GM12892 (cell line): ENCODE measurements around the gene RAP1GAP2.

Experiments used
- POLR2A ChIP-seq: IDR thresholded peaks from 2 replicates; pipeline ENCODE4 v1.6.1; 2011; ENCODE audit warnings: low read depth, low read length, control low read depth
- POLR2AphosphoS5 ChIP-seq: IDR thresholded peaks from 2 replicates; pipeline ENCODE4 v1.6.1; 2011; ENCODE audit warnings: low read depth, low read length, control low read depth
- TAF1 ChIP-seq: IDR thresholded peaks from 2 replicates; pipeline ENCODE4 v1.6.1; 2011; ENCODE audit warnings: low read depth, mild to moderate bottlenecking, control low read depth, low read length, borderline replicate concordance

DNA sequence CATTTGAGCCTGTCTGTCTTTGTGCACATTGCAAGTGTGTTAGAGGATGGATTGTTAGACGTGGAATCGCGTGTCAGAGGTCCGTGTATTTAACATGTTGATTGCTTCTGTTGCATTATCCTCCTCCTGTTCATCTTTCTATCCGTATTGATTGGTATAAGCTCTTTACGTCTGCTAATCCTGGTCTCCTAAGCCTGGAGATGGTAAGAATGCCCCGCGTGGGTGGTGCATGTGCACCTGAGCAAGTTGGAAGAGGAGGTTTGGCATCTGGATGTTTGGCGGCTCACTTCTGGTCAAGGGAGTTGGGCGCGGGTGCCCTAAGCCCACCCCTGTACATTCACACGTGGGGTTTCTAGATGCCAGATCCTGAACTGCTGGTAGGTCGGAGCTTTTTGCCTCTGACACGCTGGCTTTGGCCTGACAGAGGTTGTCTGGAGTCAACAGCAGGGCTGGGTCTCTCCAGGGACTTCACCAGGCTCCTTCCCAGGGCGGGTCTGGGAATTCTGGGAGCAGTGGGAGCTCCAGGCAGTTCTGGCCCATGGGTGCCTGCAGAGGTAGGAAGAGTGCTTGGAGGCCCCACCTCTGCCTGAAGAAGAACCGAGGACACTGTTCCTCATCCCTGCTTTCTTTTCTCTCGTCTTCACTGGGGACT lies 159.8 kb downstream of the RAP1GAP2 start:
- TF ChIP-seq POLR2A (no peak), POLR2AphosphoS5 (no peak), TAF1 (no peak)
